Spleen (tissue), 7 donors: Measurements from ENCODE around the gene CLCF1.
A peak's percentile ranks its signal among the peaks of the same experiment; 100 is the strongest.

Source experiments
- CTCF ChIP-seq, 11 experiments: fragments of 200-600 bp in 7 of 11; fragments of 450-650 bp in 4 of 11; sonication (generic) in 4 of 11; IDR thresholded peaks in 8 of 11; conservative IDR thresholded peaks in 3 of 11; 1 replicate in 7 of 11; 2 replicates in 4 of 11; pipeline versions ENCODE4 v1.4.0 to v1.8.0; 2016 to 2021; ENCODE audit warnings: antibody characterized with exemption in 11 of 11, inconsistent platforms in 4 of 11, mild to moderate bottlenecking in 1 of 11
- POLR2A ChIP-seq, 3 donors: fragments of 450-650 bp; IDR thresholded peaks; one replicate each; pipeline ENCODE4 v1.5.1; 2017; ENCODE audit warnings: antibody characterized with exemption in 3 of 3, mild to moderate bottlenecking in 1 of 3
- POLR2AphosphoS5 ChIP-seq, 3 donors: sonication (generic); formaldehyde crosslinking; IDR thresholded peaks; one replicate each; pipeline ENCODE4 v1.5.1; 2017; ENCODE audit warnings: antibody characterized with exemption in 3 of 3
- donor health status: DM: no; HTN: no; CAD: no; lungs with moderate emphysema.
- donor health status: DM: no; HTN: no; CAD: no.
- donor health status: DM: no; HTN: no; CAD: no.

- no peak for TF ChIP-seq POLR2A (IDR thresholded peaks at IDR 0.05)
- peak; percentile 95 to 98 (median 97) for TF ChIP-seq CTCF (IDR thresholded peaks at IDR 0.05 in 8 of 11, conservative IDR thresholded peaks at IDR 0.05 in 3 of 11)
- peak in 2 of 3 donors; percentile 15 to 52 for TF ChIP-seq POLR2AphosphoS5 (IDR thresholded peaks at IDR 0.05)
These were observed 9.1 kb upstream of the CLCF1 start for GRCh38 chr11:67382276-67383136.
